T-helper 17 cell (primary cell): Measurements from ENCODE around the gene AMELX. TPM values are rescaled to one million over a fixed set of nuclear protein-coding genes. Genes with fewer than 3 reads are reported as not detected.

Experiments used
- total RNA-seq, 4 donors: library from RNA in 2 of 4; stranded (reverse) in 2 of 4; gene quantifications; one replicate each; pipeline ENCODE4 v1.2.3 and lab custom pipeline; 2022 to 2026

Gene AMELX
- total RNA-seq, 2 donors from 2014 or later, result not detected

Other genes with a start within 250 kb of the AMELX start
- 1 to 10 TPM; 7.1 to 7.6 TPM for gene HCCS, start 182.1 kb upstream of the AMELX start, total RNA-seq